Calu3 (cell line): Measurements from ENCODE around the gene FSHR. TPM values are rescaled to one million over a fixed set of nuclear protein-coding genes. Genes with fewer than 3 reads are reported as not detected.

ENCODE experiments used
- BruUV-seq: library from RNA; stranded (reverse); fragments of 400-500 nt; replicated peaks from 2 replicates; lab custom pipeline; 2021; lab: Mats Ljungman, UMichigan
- CTCF ChIA-PET: fragments of 300-600 bp; sonication (Branson Sonifier 250); formaldehyde crosslinking; loops from one replicate; lab custom pipeline; 2022; ENCODE audit warnings: antibody characterized with exemption; lab: Charles Lee
- DNase-seq: peaks from one replicate; pipeline ENCODE4 v3.0.0; 2022
- H3K27ac Mint-ChIP-seq: one replicate; pipeline ENCODE4 v1.8.0; 2022; ENCODE audit warnings: mixed read lengths; ENCODE audit not compliant: unreplicated experiment
- H3K27me3 Mint-ChIP-seq: one replicate; pipeline ENCODE4 v1.8.0; 2022; ENCODE audit warnings: mixed read lengths; ENCODE audit not compliant: unreplicated experiment
- H3K36me3 Mint-ChIP-seq: one replicate; pipeline ENCODE4 v1.8.0; 2022; ENCODE audit warnings: mild to moderate bottlenecking, moderate library complexity, mixed read lengths; ENCODE audit not compliant: insufficient read depth, unreplicated experiment
- H3K4me1 Mint-ChIP-seq: one replicate; pipeline ENCODE4 v1.8.0; 2022; ENCODE audit warnings: mild to moderate bottlenecking, low read depth, mixed read lengths; ENCODE audit not compliant: unreplicated experiment
- H3K4me3 Mint-ChIP-seq: one replicate; pipeline ENCODE4 v1.8.0; 2022; ENCODE audit warnings: mild to moderate bottlenecking, low read depth, moderate library complexity, mixed read lengths; ENCODE audit not compliant: unreplicated experiment
- H3K9me3 Mint-ChIP-seq: one replicate; pipeline ENCODE4 v1.8.0; 2022; ENCODE audit warnings: low read depth, mixed read lengths; ENCODE audit not compliant: unreplicated experiment
- intact Hi-C: fragments of 100-400 bp; cut with micrococcal nuclease; formaldehyde crosslinking; loops from one replicate; pipeline ENCODE4 v1.10.0; 2022; ENCODE audit not compliant: unreplicated experiment
- total RNA-seq: library from RNA; stranded (reverse); gene quantifications from 2 replicates; pipeline ENCODE4 v1.2.3, GENCODE V29; 2022
- TF ChIP-seq, protein P1 (sequence below): fragments of 200-600 bp; IDR thresholded peaks from one replicate; pipeline ENCODE4 v1.8.0; 2022; ENCODE audit warnings: antibody characterized with exemption; ENCODE audit not compliant: unreplicated experiment

Gene FSHR
- total RNA-seq, 1 experiment from 2014 or later, result not detected

DNA sequence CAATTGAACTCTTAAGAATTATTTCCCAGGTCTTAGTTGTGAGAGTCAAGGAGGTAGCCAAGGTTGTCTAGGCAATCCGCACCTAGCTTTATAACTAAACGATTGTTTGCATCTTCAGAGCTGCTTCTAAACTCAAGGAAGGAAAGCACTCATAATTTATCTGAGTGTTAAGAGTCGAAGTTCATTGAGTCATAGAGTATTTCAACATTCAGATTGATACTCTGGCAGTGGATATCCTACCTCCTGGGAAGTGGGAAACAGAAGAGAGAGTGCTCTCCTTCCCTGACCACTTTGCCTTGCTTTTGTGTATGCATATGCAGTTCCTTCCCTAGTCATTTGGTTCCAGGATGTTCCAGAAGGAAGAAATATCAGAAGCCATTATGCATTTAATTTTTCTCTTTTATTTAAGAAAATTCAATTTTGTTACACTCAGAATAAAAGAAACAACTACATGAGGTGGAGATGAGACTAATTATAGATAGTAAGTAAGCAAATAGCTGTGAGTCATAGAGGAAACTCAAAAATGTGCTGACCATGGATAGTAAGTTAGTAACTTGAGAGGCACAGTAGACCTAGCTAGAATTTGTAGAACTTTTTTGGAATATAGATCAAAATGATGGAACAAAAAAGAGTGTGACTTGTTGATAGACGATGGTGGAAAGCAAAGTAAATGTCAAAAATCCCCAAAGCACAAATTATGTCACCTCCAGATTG is 35.4 kb upstream of the FSHR start:
- peaks cover 3% of the 10 kb centered on the region for H3K9me3 Mint-ChIP-seq
- BruUV-seq, result no TSS peak
- no peaks in the 10 kb centered on the region for H3K4me1 Mint-ChIP-seq
- CTCF ChIA-PET, result no interaction called here
- intact Hi-C loops, result no loop called here
- no peak overlapping the region for H3K27ac Mint-ChIP-seq
- H3K4me3 Mint-ChIP-seq, result no peak overlapping the region
- no peak for DNase-seq
- H3K27me3 Mint-ChIP-seq, result no peaks in the 10 kb centered on the region
- TF ChIP-seq, protein P1, sequence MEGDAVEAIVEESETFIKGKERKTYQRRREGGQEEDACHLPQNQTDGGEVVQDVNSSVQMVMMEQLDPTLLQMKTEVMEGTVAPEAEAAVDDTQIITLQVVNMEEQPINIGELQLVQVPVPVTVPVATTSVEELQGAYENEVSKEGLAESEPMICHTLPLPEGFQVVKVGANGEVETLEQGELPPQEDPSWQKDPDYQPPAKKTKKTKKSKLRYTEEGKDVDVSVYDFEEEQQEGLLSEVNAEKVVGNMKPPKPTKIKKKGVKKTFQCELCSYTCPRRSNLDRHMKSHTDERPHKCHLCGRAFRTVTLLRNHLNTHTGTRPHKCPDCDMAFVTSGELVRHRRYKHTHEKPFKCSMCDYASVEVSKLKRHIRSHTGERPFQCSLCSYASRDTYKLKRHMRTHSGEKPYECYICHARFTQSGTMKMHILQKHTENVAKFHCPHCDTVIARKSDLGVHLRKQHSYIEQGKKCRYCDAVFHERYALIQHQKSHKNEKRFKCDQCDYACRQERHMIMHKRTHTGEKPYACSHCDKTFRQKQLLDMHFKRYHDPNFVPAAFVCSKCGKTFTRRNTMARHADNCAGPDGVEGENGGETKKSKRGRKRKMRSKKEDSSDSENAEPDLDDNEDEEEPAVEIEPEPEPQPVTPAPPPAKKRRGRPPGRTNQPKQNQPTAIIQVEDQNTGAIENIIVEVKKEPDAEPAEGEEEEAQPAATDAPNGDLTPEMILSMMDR, result no peak
- no peaks in the 10 kb centered on the region for H3K36me3 Mint-ChIP-seq

DNA sequence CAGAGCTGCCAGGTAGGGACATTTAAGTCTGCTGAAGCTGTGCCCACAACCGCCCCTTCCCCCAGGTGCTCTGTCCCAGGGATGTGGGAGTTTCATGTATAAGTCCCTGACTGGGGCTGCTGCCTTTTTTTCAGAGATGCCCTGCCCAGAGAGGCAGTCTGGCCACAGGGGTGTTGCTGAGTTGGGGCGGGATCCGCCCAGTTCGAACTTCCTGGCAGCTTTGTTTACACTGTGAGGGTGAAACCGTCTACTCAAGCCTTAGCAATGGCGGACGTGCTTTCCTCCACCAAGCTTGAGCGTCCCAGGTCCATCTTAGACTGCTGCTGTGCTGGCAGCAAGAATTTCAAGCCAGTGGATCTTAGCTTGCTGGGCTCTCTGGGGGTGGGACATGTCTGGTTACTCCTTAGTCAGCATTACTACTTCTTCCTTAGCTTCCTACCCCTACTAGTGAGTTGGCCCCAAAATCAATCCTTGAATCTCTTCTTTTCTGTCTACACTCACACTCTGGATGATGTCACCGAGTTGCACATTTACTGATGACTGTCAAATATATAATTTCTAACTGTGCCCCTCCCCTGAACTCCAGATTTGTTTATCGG is 31.8 kb upstream of the FSHR start:
- CTCF ChIA-PET, result no interaction called here
- no peak overlapping the region for H3K4me3 Mint-ChIP-seq
- no peaks in the 10 kb centered on the region for H3K27me3 Mint-ChIP-seq
- no peaks in the 10 kb centered on the region for H3K4me1 Mint-ChIP-seq
- H3K36me3 Mint-ChIP-seq, result no peaks in the 10 kb centered on the region
- TF ChIP-seq, protein P1, result no peak
- DNase-seq, result no peak
- no TSS peak for BruUV-seq
- H3K27ac Mint-ChIP-seq, result no peak overlapping the region
- H3K9me3 Mint-ChIP-seq, result peaks cover 4% of the 10 kb centered on the region
- intact Hi-C loops, result no loop called here

DNA sequence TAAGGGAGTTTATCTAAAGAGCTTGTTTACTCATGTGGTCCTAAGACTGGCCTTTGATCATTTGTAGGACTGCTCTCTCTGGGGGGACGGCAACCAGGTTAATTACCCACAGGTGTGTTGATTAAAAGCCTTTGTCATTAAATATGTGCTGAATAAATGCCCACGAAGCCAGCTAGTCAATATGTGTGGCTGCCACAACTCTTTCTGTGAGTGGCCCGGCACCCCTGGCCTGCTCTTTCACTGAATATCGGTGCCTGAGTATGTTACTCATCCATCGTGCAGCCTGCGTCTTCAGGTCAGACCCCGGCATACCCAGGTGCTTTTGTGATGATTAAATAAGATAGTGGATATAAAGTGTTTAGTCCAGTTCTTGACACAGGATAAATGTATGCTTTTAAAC is 24.3 kb upstream of the FSHR start:
- no peaks in the 10 kb centered on the region for H3K4me1 Mint-ChIP-seq
- no TSS peak for BruUV-seq
- TF ChIP-seq, protein P1, result no peak
- H3K4me3 Mint-ChIP-seq, result no peak overlapping the region
- CTCF ChIA-PET, result no interaction called here
- no peak for DNase-seq
- H3K9me3 Mint-ChIP-seq, result peaks cover 7% of the 10 kb centered on the region
- intact Hi-C loops, result no loop called here
- no peak overlapping the region for H3K27ac Mint-ChIP-seq
- H3K36me3 Mint-ChIP-seq, result no peaks in the 10 kb centered on the region
- no peaks in the 10 kb centered on the region for H3K27me3 Mint-ChIP-seq

DNA sequence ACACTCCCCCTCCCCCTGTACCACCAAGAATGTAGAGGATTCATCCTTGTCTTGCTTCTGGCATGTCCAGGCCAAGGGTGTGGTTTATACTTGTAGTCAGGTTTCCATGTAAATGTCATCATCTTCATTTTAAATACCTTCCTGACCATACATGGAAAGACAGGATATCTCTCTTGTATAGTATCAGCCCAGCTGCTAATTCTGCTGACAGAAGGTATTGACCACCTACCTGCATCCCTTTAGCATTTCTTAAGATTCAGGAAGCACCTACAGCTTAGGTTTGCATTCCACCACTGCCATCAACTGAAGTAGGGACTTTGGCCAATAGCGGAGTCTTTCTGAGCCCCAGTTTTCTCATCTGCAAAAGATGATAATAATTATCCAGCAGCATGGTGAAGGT is 22.9 kb upstream of the FSHR start:
- Mint-ChIP-seq H3K36me3 (no peaks in the 10 kb centered on the region), H3K4me1 (no peaks in the 10 kb centered on the region), H3K27me3 (no peaks in the 10 kb centered on the region), H3K9me3 (peaks cover 3% of the 10 kb centered on the region), H3K27ac (no peak overlapping the region), H3K4me3 (no peak overlapping the region)
- intact Hi-C loops, result no loop called here
- CTCF ChIA-PET, result no interaction called here
- TF ChIP-seq, protein P1, result no peak
- no peak for DNase-seq
- no TSS peak for BruUV-seq
